ENCODE results near the gene BICC1. TPM values are rescaled to one million over a fixed set of nuclear protein-coding genes. Genes with fewer than 3 reads are reported as not detected.

BICC1 gene
- total and polyA plus RNA-seq, 2 experiments from 2014 or later: 6.4 to 13.2 TPM

GRCh38 chr10:58508316-58508715 lies 4.4 kb upstream of the BICC1 start:
- DNase-seq (ENCODE audit: low read depth in 1 of 2, low spot score in 1 of 2): peak in 1 of 2 donors; percentile 64
- Histone ChIP-seq H3K4me1 (ENCODE audit: low read depth) (no peaks in the 10 kb centered on the region), H3K9me3 (ENCODE audit: low read depth) (no peaks in the 10 kb centered on the region), H3K36me3 (no peaks in the 10 kb centered on the region), H3K27me3 (peaks cover 3% of the 10 kb centered on the region), H3K27ac (no peak overlapping the region), H3K4me3 (no peak overlapping the region)
- TF ChIP-seq, protein P1, sequence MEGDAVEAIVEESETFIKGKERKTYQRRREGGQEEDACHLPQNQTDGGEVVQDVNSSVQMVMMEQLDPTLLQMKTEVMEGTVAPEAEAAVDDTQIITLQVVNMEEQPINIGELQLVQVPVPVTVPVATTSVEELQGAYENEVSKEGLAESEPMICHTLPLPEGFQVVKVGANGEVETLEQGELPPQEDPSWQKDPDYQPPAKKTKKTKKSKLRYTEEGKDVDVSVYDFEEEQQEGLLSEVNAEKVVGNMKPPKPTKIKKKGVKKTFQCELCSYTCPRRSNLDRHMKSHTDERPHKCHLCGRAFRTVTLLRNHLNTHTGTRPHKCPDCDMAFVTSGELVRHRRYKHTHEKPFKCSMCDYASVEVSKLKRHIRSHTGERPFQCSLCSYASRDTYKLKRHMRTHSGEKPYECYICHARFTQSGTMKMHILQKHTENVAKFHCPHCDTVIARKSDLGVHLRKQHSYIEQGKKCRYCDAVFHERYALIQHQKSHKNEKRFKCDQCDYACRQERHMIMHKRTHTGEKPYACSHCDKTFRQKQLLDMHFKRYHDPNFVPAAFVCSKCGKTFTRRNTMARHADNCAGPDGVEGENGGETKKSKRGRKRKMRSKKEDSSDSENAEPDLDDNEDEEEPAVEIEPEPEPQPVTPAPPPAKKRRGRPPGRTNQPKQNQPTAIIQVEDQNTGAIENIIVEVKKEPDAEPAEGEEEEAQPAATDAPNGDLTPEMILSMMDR (IDR thresholded peaks at IDR 0.05; ENCODE audit: low read depth, low read length): no peak

- TF ChIP-seq, protein P1 (IDR thresholded peaks at IDR 0.05; ENCODE audit: low read depth, low read length): no peak
- H3K27ac ChIP-seq: peak overlapping the region; percentile 41
- peak; percentile 19 to 44 for DNase-seq (ENCODE audit: low read depth in 1 of 2, low spot score in 1 of 2)
Measured at GRCh38 chr10:58511765-58512490, 744 bp upstream of the BICC1 start.

GRCh38 chr10:58513188-58514110 lies 777 bp downstream of the BICC1 start:
- H3K27me3 ChIP-seq: peaks cover 3% of the 10 kb centered on the region
- peak overlapping the region; percentile 94 for H3K4me3 ChIP-seq
- H3K9me3 ChIP-seq (ENCODE audit: low read depth): no peaks in the 10 kb centered on the region
- H3K27ac ChIP-seq: peak overlapping the region; percentile 74
- TF ChIP-seq, protein P1 (IDR thresholded peaks at IDR 0.05; ENCODE audit: low read depth, low read length): no peak
- DNase-seq (ENCODE audit: low read depth in 1 of 2, low spot score in 1 of 2): peak; percentile 65 to 92
- H3K4me1 ChIP-seq (ENCODE audit: low read depth): peaks cover 15% of the 10 kb centered on the region
- H3K36me3 ChIP-seq: no peaks in the 10 kb centered on the region

More at GRCh38 chr10:58511765-58512490, 744 bp upstream of the BICC1 start:
- peaks cover 15% of the 10 kb centered on the region for H3K4me1 ChIP-seq (ENCODE audit: low read depth)
- H3K27me3 ChIP-seq: peaks cover 3% of the 10 kb centered on the region
- H3K4me3 ChIP-seq: peak overlapping the region; percentile 94
- H3K36me3 ChIP-seq: no peaks in the 10 kb centered on the region
- no peaks in the 10 kb centered on the region for H3K9me3 ChIP-seq (ENCODE audit: low read depth)

DNA sequence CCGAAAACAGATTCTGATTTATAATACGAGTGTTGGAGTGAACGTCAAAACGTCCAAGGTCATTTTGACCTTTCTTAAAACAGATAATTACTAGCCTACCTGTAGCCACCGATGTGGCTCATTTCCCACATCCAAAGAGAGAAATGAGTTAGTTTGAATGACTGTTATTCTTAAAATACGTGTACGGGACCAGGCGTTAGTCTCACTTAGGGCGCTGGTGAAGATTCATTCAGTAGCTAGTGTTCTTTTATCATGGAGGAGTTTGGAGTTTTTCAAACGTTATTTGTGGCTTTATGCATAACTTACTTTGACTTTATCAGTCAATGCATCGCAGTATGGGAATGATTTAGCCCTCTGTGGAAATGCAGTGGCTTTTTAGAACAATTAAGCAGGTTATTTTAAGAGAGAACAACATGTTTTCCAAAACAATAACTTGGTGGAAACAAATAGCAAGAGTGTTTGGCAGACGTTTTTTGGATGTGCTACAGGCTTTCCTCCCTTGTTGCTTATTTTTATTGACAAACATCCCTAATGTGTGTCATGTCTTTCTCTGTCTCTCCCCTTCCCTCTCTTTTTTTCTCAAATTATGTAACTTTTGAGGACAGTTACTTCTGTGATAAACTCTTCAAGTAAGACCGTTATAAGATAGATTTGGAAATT lies 1.6 kb downstream of the BICC1 start:
- Histone ChIP-seq H3K27ac (peak overlapping the region; percentile 74), H3K27me3 (peaks cover 3% of the 10 kb centered on the region), H3K9me3 (ENCODE audit: low read depth) (no peaks in the 10 kb centered on the region), H3K4me1 (ENCODE audit: low read depth) (peaks cover 15% of the 10 kb centered on the region), H3K4me3 (peak overlapping the region; percentile 94), H3K36me3 (no peaks in the 10 kb centered on the region)
- DNase-seq (ENCODE audit: low read depth in 1 of 2, low spot score in 1 of 2): no peak
- TF ChIP-seq, protein P1 (IDR thresholded peaks at IDR 0.05; ENCODE audit: low read depth, low read length): no peak

GRCh38 chr10:58515291-58515941 lies 2.7 kb downstream of the BICC1 start:
- Histone ChIP-seq H3K9me3 (ENCODE audit: low read depth) (no peaks in the 10 kb centered on the region), H3K36me3 (no peaks in the 10 kb centered on the region), H3K4me1 (ENCODE audit: low read depth) (peaks cover 15% of the 10 kb centered on the region), H3K4me3 (peak overlapping the region; percentile 94), H3K27ac (no peak overlapping the region), H3K27me3 (no peaks in the 10 kb centered on the region)
- TF ChIP-seq, protein P1 (IDR thresholded peaks at IDR 0.05; ENCODE audit: low read depth, low read length): no peak
- DNase-seq (ENCODE audit: low read depth in 1 of 2, low spot score in 1 of 2): no peak
